HEK293 (cell line): ENCODE measurements around the gene ARHGAP22.
"Not testable (repeated sequence)": the region's sequence is repeated elsewhere in the genome, so short reads cannot be mapped to it uniquely, and the experiment has no call there.

ENCODE experiments used
- CTCF ChIA-PET: fragments of 350-600 bp; formaldehyde crosslinking; extraction: SDS; loops from one replicate; lab custom pipeline; 2021; ENCODE audit warnings: antibody characterized with exemption; lab: Yijun Ruan, JAX
- POLR2A ChIA-PET: fragments of 300-600 bp; formaldehyde crosslinking; extraction: SDS; loops from one replicate; lab custom pipeline; 2020; ENCODE audit warnings: antibody characterized with exemption, inconsistent platforms; lab: Yijun Ruan, JAX
- H3K27ac ChIP-seq: fragments of 200-500 bp; sonication (Bioruptor generic); 2 replicates; pipeline ENCODE4 v1.5.1; 2014; ENCODE audit warnings: low read depth, low read length, control low read depth, inconsistent platforms; ENCODE audit errors: extremely low read depth
- H3K36me3 ChIP-seq, 2 experiments: fragments of 200-500 bp in 1 of 2; sonication (Bioruptor generic) in 1 of 2; 1 replicate in 1 of 2; 2 replicates in 1 of 2; pipeline ENCODE4 v1.5.1; 2014 to 2017; ENCODE audit warnings: inconsistent platforms in 2 of 2, low read length in 2 of 2; ENCODE audit not compliant: control insufficient read depth in 2 of 2, insufficient read depth in 1 of 2
- H3K4me1 ChIP-seq: fragments of 200-500 bp; sonication (Bioruptor generic); 2 replicates; pipeline ENCODE4 v1.5.1; 2014; ENCODE audit warnings: mild to moderate bottlenecking, low read length, inconsistent platforms; ENCODE audit not compliant: control insufficient read depth, insufficient read depth
- H3K4me3 ChIP-seq: 2 replicates; pipeline ENCODE4 v1.5.1; 2011; ENCODE audit warnings: low read depth, mild to moderate bottlenecking, control low read depth, low read length, moderate library complexity
- H3K9me3 ChIP-seq: fragments of 200-500 bp; sonication (Bioruptor generic); 2 replicates; pipeline ENCODE4 v1.5.1; 2014; ENCODE audit warnings: low read depth, low read length, inconsistent platforms; ENCODE audit not compliant: control insufficient read depth, insufficient read depth
- ELK4 ChIP-seq: IDR thresholded peaks from 2 replicates; pipeline ENCODE4 v1.6.1; 2011; ENCODE audit warnings: mild to moderate bottlenecking, low read depth, low read length, borderline replicate concordance
- FEZF1 ChIP-seq: fragments of 450-650 bp; formaldehyde crosslinking; IDR thresholded peaks from 2 replicates; pipeline ENCODE4 v1.5.1; 2016; ENCODE audit warnings: missing biosample characterization, missing genetic modification characterization
- GLIS1 ChIP-seq: fragments of 450-650 bp; formaldehyde crosslinking; IDR thresholded peaks from 2 replicates; pipeline ENCODE4 v1.5.1; 2016; ENCODE audit warnings: missing biosample characterization, missing genetic modification characterization
- KLF17 ChIP-seq: fragments of 450-650 bp; formaldehyde crosslinking; IDR thresholded peaks from 2 replicates; pipeline ENCODE4 v1.5.1; 2016; ENCODE audit warnings: missing biosample characterization, missing genetic modification characterization
- KLF8 ChIP-seq: fragments of 450-650 bp; formaldehyde crosslinking; IDR thresholded peaks from 2 replicates; pipeline ENCODE4 v1.5.1; 2016; ENCODE audit warnings: missing biosample characterization, missing genetic modification characterization
- OSR2 ChIP-seq: fragments of 450-650 bp; formaldehyde crosslinking; IDR thresholded peaks from 2 replicates; pipeline ENCODE4 v1.5.1; 2016; ENCODE audit warnings: missing biosample characterization, missing genetic modification characterization
- RBAK ChIP-seq: fragments of 450-650 bp; formaldehyde crosslinking; IDR thresholded peaks from 2 replicates; pipeline ENCODE4 v1.5.1; 2016; ENCODE audit warnings: missing biosample characterization, missing genetic modification characterization
- SETDB1 ChIP-seq: IDR thresholded peaks from one replicate; pipeline ENCODE4 v1.6.1; 2017; ENCODE audit warnings: mild to moderate bottlenecking, low read length, moderate library complexity, mixed read lengths; ENCODE audit not compliant: insufficient read length
- SP7 ChIP-seq: fragments of 450-650 bp; formaldehyde crosslinking; IDR thresholded peaks from 2 replicates; pipeline ENCODE4 v1.5.1; 2016; ENCODE audit warnings: missing biosample characterization, missing genetic modification characterization
- ZBTB1 ChIP-seq: fragments of 450-650 bp; formaldehyde crosslinking; IDR thresholded peaks from 2 replicates; pipeline ENCODE4 v1.5.1; 2016; ENCODE audit warnings: missing biosample characterization, missing genetic modification characterization
- ZBTB20 ChIP-seq: fragments of 450-650 bp; formaldehyde crosslinking; IDR thresholded peaks from 2 replicates; pipeline ENCODE4 v1.5.1; 2016; ENCODE audit warnings: missing biosample characterization, missing genetic modification characterization
- ZNF114 ChIP-seq: fragments of 450-650 bp; formaldehyde crosslinking; IDR thresholded peaks from 2 replicates; pipeline ENCODE4 v1.5.0; 2017; ENCODE audit warnings: missing biosample characterization, missing genetic modification characterization
- ZNF121 ChIP-seq: fragments of 450-650 bp; formaldehyde crosslinking; IDR thresholded peaks from 2 replicates; pipeline ENCODE4 v1.5.1; 2016; ENCODE audit warnings: missing biosample characterization, missing genetic modification characterization
- ZNF132 ChIP-seq: fragments of 450-650 bp; formaldehyde crosslinking; IDR thresholded peaks from 2 replicates; pipeline ENCODE4 v1.5.1; 2017; ENCODE audit warnings: missing biosample characterization, missing genetic modification characterization, borderline replicate concordance
- ZNF133 ChIP-seq: fragments of 450-650 bp; formaldehyde crosslinking; IDR thresholded peaks from 2 replicates; pipeline ENCODE4 v1.5.1; 2016; ENCODE audit warnings: missing biosample characterization, missing genetic modification characterization
- ZNF174 ChIP-seq: fragments of 450-650 bp; formaldehyde crosslinking; IDR thresholded peaks from 2 replicates; pipeline ENCODE4 v1.5.0; 2017; ENCODE audit warnings: missing biosample characterization, mild to moderate bottlenecking, missing genetic modification characterization
- ZNF223 ChIP-seq: fragments of 450-650 bp; formaldehyde crosslinking; IDR thresholded peaks from 2 replicates; pipeline ENCODE4 v1.5.1; 2016; ENCODE audit warnings: missing biosample characterization, missing genetic modification characterization
- ZNF239 ChIP-seq: fragments of 450-650 bp; formaldehyde crosslinking; IDR thresholded peaks from 2 replicates; pipeline ENCODE4 v1.5.1; 2016; ENCODE audit warnings: missing biosample characterization, missing genetic modification characterization
- ZNF292 ChIP-seq: fragments of 450-650 bp; formaldehyde crosslinking; IDR thresholded peaks from 2 replicates; pipeline ENCODE4 v1.5.1; 2016; ENCODE audit warnings: low read depth, missing biosample characterization, missing genetic modification characterization, borderline replicate concordance
- ZNF354C ChIP-seq: fragments of 450-650 bp; formaldehyde crosslinking; IDR thresholded peaks from 2 replicates; pipeline ENCODE4 v1.5.1; 2016; ENCODE audit warnings: missing biosample characterization, missing genetic modification characterization, low read depth, borderline replicate concordance
- ZNF37A ChIP-seq: fragments of 450-650 bp; IDR thresholded peaks from 2 replicates; pipeline ENCODE4 v1.5.1; 2018; ENCODE audit warnings: missing biosample characterization, missing genetic modification characterization
- ZNF449 ChIP-seq: fragments of 450-650 bp; formaldehyde crosslinking; IDR thresholded peaks from 2 replicates; pipeline ENCODE4 v1.5.1; 2017; ENCODE audit warnings: missing biosample characterization, mild to moderate bottlenecking, missing genetic modification characterization, moderate library complexity
- ZNF514 ChIP-seq: fragments of 450-650 bp; formaldehyde crosslinking; IDR thresholded peaks from 2 replicates; pipeline ENCODE4 v1.5.1; 2016; ENCODE audit warnings: missing biosample characterization, missing genetic modification characterization
- ZNF561 ChIP-seq: fragments of 450-650 bp; IDR thresholded peaks from 2 replicates; pipeline ENCODE4 v1.5.1; 2018; ENCODE audit warnings: missing biosample characterization, missing genetic modification characterization, borderline replicate concordance
- ZNF610 ChIP-seq: fragments of 450-650 bp; formaldehyde crosslinking; IDR thresholded peaks from 2 replicates; pipeline ENCODE4 v1.5.1; 2016; ENCODE audit warnings: missing biosample characterization, missing genetic modification characterization, borderline replicate concordance
- ZNF660 ChIP-seq: fragments of 450-650 bp; IDR thresholded peaks from 2 replicates; pipeline ENCODE4 v1.5.1; 2018; ENCODE audit warnings: missing biosample characterization, mild to moderate bottlenecking, missing genetic modification characterization
- ZNF664 ChIP-seq: fragments of 450-650 bp; formaldehyde crosslinking; IDR thresholded peaks from 2 replicates; pipeline ENCODE4 v1.5.1; 2016; ENCODE audit warnings: missing biosample characterization, missing genetic modification characterization
- ZNF76 ChIP-seq: fragments of 450-650 bp; formaldehyde crosslinking; IDR thresholded peaks from 2 replicates; pipeline ENCODE4; 2016; ENCODE audit warnings: low read depth, missing biosample characterization, missing genetic modification characterization, borderline replicate concordance
- ZNF768 ChIP-seq: fragments of 450-650 bp; formaldehyde crosslinking; IDR thresholded peaks from 2 replicates; pipeline ENCODE4 v1.5.1; 2018; ENCODE audit warnings: missing biosample characterization, mild to moderate bottlenecking, missing genetic modification characterization
- TF ChIP-seq, protein P1 (sequence below): fragments of 450-650 bp; formaldehyde crosslinking; IDR thresholded peaks from 2 replicates; pipeline ENCODE4 v1.5.1; 2017; ENCODE audit warnings: missing biosample characterization, missing genetic modification characterization

The ARHGAP22 gene

GRCh38 chr10:48645600-48645999, 40.7 kb upstream of the ARHGAP22 start:
- Histone ChIP-seq H3K27ac (no peak overlapping the region), H3K36me3 (no peaks in the 10 kb centered on the region), H3K4me3 (no peak overlapping the region), H3K9me3 (no peaks in the 10 kb centered on the region), H3K4me1 (no peaks in the 10 kb centered on the region)
- ChIA-PET POLR2A (no interaction called here), CTCF (interaction anchor here (1.5 kb wide), 1 partner anchor 10 kb away, joined by 6 read pairs; no protein-coding TSS in a partner anchor)
- TF ChIP-seq GLIS1 (no peak), ZNF449 (tag by site-specific recombination) (no peak), ZNF223 (tag by site-specific recombination) (no peak), ZNF239 (tag by site-specific recombination) (no peak), ZNF37A (no peak), ZNF664 (no peak), ELK4 (no peak), ZNF132 (tag by site-specific recombination) (no peak), ZBTB1 (no peak), FEZF1 (tag by site-specific recombination) (no peak), ZNF354C (no peak), SP7 (no peak), ZNF76 (tag by site-specific recombination) (no peak), ZBTB20 (tag by site-specific recombination) (no peak), RBAK (tag by site-specific recombination) (no peak), ZNF660 (tag by site-specific recombination) (no peak), ZNF133 (tag by site-specific recombination) (no peak), OSR2 (tag by site-specific recombination) (no peak), ZNF768 (no peak)
- TF ChIP-seq, protein P1, sequence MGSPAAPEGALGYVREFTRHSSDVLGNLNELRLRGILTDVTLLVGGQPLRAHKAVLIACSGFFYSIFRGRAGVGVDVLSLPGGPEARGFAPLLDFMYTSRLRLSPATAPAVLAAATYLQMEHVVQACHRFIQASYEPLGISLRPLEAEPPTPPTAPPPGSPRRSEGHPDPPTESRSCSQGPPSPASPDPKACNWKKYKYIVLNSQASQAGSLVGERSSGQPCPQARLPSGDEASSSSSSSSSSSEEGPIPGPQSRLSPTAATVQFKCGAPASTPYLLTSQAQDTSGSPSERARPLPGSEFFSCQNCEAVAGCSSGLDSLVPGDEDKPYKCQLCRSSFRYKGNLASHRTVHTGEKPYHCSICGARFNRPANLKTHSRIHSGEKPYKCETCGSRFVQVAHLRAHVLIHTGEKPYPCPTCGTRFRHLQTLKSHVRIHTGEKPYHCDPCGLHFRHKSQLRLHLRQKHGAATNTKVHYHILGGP (tag by site-specific recombination), result no peak

GRCh38 chr10:48641099-48641690, 36.3 kb upstream of the ARHGAP22 start:
- H3K27ac ChIP-seq, H3K9me3 ChIP-seq, H3K4me3 ChIP-seq, H3K4me1 ChIP-seq, H3K36me3 ChIP-seq, POLR2A ChIA-PET, CTCF ChIA-PET: not testable (repeated sequence)
- TF ChIP-seq SETDB1, result peak; percentile 86

DNA sequence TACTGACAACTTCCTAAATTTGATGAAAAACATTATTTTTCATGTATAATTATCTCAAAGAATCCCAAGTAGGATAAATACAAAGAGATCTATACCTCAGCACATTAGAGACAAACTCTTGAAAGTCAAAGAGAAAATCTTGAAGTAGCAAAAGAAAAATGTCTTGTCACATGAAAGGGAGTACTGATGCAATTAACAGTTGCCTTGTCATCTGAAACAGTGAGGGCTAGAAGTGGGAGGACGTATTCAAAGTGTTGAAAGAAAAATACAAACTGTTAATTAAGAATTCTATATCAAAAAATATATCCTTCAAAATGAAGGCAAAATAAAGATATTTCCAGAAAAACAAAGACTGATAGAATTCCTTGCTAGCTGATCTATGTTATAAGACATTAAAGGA, 35.5 kb upstream of the ARHGAP22 start:
- Histone ChIP-seq H3K4me3 (no peak overlapping the region), H3K9me3 (no peaks in the 10 kb centered on the region), H3K27ac (no peak overlapping the region), H3K36me3 (no peaks in the 10 kb centered on the region), H3K4me1 (no peaks in the 10 kb centered on the region)
- ChIA-PET CTCF (interaction anchor here (0.7 to 1.5 kb wide), 3 partner anchors 15 to 142 kb away, joined by 3 to 4 read pairs (median 4); no protein-coding TSS in a partner anchor), POLR2A (no interaction called here)
- TF ChIP-seq ZNF561 (tag by site-specific recombination) (no peak), ZNF114 (tag by site-specific recombination) (no peak), ZNF514 (tag by site-specific recombination) (no peak), ZNF76 (tag by site-specific recombination) (no peak), KLF17 (no peak), ZNF174 (tag by site-specific recombination) (no peak), ZNF610 (tag by site-specific recombination) (no peak), ZNF239 (tag by site-specific recombination) (no peak), ZNF292 (tag by site-specific recombination) (no peak), ZNF121 (tag by site-specific recombination) (no peak), KLF8 (tag by site-specific recombination) (no peak)
